SK-N-SH treated with all-trans-retinoic acid at 6 μM for 48 hours (cell line): ENCODE data around the gene PSMG4.

ENCODE experiments used
- ATAC-seq: fragments of 200-7000 bp; cut with Tn5 transposase; 3 replicates; pipeline ENCODE4 v1.9.1; 2020; ENCODE audit warnings: mild to moderate bottlenecking, moderate library complexity
- ARNTL ChIP-seq: fragments of 450-650 bp; formaldehyde crosslinking; IDR thresholded peaks from 2 replicates; pipeline ENCODE4 v1.5.0; 2020; ENCODE audit warnings: low read depth, mild to moderate bottlenecking, moderate library complexity, borderline replicate concordance
- ESRRG ChIP-seq: fragments of 250-450 bp; sonication (Bioruptor Pico); IDR thresholded peaks from 2 replicates; pipeline ENCODE4 v1.6.1; 2021; ENCODE audit warnings: mild to moderate bottlenecking
- GLIS3 ChIP-seq: fragments of 250-450 bp; sonication (Bioruptor Pico); IDR thresholded peaks from 2 replicates; pipeline ENCODE4 v1.5.0; 2020; ENCODE audit warnings: mild to moderate bottlenecking, moderate library complexity
- ISL1 ChIP-seq: fragments of 250-450 bp; sonication (Bioruptor Pico); IDR thresholded peaks from 2 replicates; pipeline ENCODE4 v2.1.2; 2022; ENCODE audit warnings: mild to moderate bottlenecking, moderate library complexity
- OSR1 ChIP-seq: fragments of 250-450 bp; sonication (Bioruptor Pico); IDR thresholded peaks from 2 replicates; pipeline ENCODE4 v1.8.0; 2022; ENCODE audit warnings: moderate library complexity, mild to moderate bottlenecking, inconsistent platforms
- PATZ1 ChIP-seq: fragments of 250-450 bp; sonication (Bioruptor Pico); IDR thresholded peaks from 2 replicates; pipeline ENCODE4 v1.8.0; 2020; ENCODE audit warnings: mild to moderate bottlenecking, moderate library complexity, borderline replicate concordance
- PPARA ChIP-seq: fragments of 250-450 bp; sonication (Bioruptor Pico); IDR thresholded peaks from 2 replicates; pipeline ENCODE4 v1.5.0; 2020; ENCODE audit warnings: mild to moderate bottlenecking, borderline replicate concordance
- SNAI2 ChIP-seq: fragments of 250-450 bp; sonication (Bioruptor Pico); IDR thresholded peaks from 2 replicates; pipeline ENCODE4 v1.5.0; 2020; ENCODE audit warnings: mild to moderate bottlenecking, moderate library complexity
- TCF4 ChIP-seq: fragments of 250-450 bp; sonication (Bioruptor Pico); IDR thresholded peaks from 2 replicates; pipeline ENCODE4 v1.8.0; 2021; ENCODE audit warnings: mild to moderate bottlenecking, moderate library complexity, borderline replicate concordance
- TOX ChIP-seq: fragments of 250-450 bp; sonication (Bioruptor Pico); IDR thresholded peaks from 2 replicates; pipeline ENCODE4 v1.8.0; 2021; ENCODE audit warnings: mild to moderate bottlenecking, moderate library complexity, borderline replicate concordance
- ZC3H10 ChIP-seq: fragments of 250-450 bp; sonication (Bioruptor Pico); IDR thresholded peaks from 2 replicates; pipeline ENCODE4 v1.5.1; 2021; ENCODE audit warnings: mild to moderate bottlenecking, moderate library complexity
- ZFP3 ChIP-seq: fragments of 250-450 bp; sonication (Bioruptor Pico); IDR thresholded peaks from 2 replicates; pipeline ENCODE4 v1.5.0; 2020; ENCODE audit warnings: mild to moderate bottlenecking, moderate library complexity
- ZNF565 ChIP-seq: fragments of 450-650 bp; formaldehyde crosslinking; conservative IDR thresholded peaks from 2 replicates; pipeline ENCODE4 v1.5.0; 2020; ENCODE audit warnings: low read depth, mild to moderate bottlenecking, moderate library complexity
- ZNF70 ChIP-seq: fragments of 450-650 bp; formaldehyde crosslinking; IDR thresholded peaks from 2 replicates; pipeline ENCODE4 v1.5.0; 2020; ENCODE audit warnings: mild to moderate bottlenecking, moderate library complexity
- TF ChIP-seq, protein P1 (sequence below): fragments of 250-450 bp; sonication (Bioruptor Pico); IDR thresholded peaks from 2 replicates; pipeline ENCODE4 v1.5.1; 2021; ENCODE audit warnings: mild to moderate bottlenecking, moderate library complexity
- TF ChIP-seq, protein P2 (sequence below): fragments of 250-450 bp; sonication (Bioruptor Pico); IDR thresholded peaks from 2 replicates; pipeline ENCODE4 v1.5.0; 2020; ENCODE audit warnings: mild to moderate bottlenecking, moderate library complexity

Gene PSMG4

GRCh38 chr6:3252861-3253596, 5.7 kb upstream of the PSMG4 start (continued):
- TF ChIP-seq PATZ1 (CRISPR knock-in tag) = no peak

- ATAC-seq = no peak
- TF ChIP-seq ZNF565 (no peak), OSR1 (CRISPR knock-in tag) (no peak), ZNF70 (CRISPR knock-in tag) (no peak), ESRRG (CRISPR knock-in tag) (no peak)
These were observed 5.2 kb upstream of the PSMG4 start for GRCh38 chr6:3253597-3253961.

DNA sequence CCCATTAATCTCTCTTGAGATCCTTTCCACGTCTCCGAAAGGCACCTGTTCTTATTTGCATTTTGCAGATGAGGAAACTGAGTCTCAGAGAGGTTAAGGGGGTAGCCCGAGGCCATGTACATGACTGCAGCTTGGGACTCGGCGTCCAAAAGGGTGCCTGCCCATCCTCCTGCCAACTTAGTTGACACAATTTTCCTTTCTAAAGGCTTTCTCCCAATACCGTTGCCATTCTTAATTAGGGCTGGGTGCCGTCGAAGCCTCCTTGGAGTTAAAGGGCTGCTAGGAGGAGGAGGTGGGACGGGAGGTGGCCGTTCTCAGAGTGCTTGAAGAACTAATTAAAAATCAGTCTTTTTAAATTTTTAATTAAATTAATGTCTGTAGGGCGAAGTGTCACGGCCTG, 546 bp upstream of the PSMG4 start:
- TF ChIP-seq OSR1 (CRISPR knock-in tag) = no peak
- no peak for TF ChIP-seq ZFP3 (CRISPR knock-in tag)
- TF ChIP-seq, protein P1, sequence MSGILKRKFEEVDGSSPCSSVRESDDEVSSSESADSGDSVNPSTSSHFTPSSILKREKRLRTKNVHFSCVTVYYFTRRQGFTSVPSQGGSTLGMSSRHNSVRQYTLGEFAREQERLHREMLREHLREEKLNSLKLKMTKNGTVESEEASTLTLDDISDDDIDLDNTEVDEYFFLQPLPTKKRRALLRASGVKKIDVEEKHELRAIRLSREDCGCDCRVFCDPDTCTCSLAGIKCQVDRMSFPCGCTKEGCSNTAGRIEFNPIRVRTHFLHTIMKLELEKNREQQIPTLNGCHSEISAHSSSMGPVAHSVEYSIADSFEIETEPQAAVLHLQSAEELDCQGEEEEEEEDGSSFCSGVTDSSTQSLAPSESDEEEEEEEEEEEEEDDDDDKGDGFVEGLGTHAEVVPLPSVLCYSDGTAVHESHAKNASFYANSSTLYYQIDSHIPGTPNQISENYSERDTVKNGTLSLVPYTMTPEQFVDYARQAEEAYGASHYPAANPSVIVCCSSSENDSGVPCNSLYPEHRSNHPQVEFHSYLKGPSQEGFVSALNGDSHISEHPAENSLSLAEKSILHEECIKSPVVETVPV = no peak
- TF ChIP-seq ISL1 (CRISPR knock-in tag) = no peak
- TF ChIP-seq TOX = no peak
- TF ChIP-seq TCF4 (CRISPR knock-in tag) = no peak
- no peak for TF ChIP-seq ZC3H10 (CRISPR knock-in tag)
- TF ChIP-seq ESRRG (CRISPR knock-in tag) = no peak
- no peak for TF ChIP-seq ARNTL (CRISPR knock-in tag)
- TF ChIP-seq, protein P2, sequence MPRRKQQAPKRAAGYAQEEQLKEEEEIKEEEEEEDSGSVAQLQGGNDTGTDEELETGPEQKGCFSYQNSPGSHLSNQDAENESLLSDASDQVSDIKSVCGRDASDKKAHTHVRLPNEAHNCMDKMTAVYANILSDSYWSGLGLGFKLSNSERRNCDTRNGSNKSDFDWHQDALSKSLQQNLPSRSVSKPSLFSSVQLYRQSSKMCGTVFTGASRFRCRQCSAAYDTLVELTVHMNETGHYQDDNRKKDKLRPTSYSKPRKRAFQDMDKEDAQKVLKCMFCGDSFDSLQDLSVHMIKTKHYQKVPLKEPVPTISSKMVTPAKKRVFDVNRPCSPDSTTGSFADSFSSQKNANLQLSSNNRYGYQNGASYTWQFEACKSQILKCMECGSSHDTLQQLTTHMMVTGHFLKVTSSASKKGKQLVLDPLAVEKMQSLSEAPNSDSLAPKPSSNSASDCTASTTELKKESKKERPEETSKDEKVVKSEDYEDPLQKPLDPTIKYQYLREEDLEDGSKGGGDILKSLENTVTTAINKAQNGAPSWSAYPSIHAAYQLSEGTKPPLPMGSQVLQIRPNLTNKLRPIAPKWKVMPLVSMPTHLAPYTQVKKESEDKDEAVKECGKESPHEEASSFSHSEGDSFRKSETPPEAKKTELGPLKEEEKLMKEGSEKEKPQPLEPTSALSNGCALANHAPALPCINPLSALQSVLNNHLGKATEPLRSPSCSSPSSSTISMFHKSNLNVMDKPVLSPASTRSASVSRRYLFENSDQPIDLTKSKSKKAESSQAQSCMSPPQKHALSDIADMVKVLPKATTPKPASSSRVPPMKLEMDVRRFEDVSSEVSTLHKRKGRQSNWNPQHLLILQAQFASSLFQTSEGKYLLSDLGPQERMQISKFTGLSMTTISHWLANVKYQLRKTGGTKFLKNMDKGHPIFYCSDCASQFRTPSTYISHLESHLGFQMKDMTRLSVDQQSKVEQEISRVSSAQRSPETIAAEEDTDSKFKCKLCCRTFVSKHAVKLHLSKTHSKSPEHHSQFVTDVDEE (CRISPR knock-in tag) = no peak

GRCh38 chr6:3259491-3259958, 778 bp downstream of the PSMG4 start:
- TF ChIP-seq PPARA (CRISPR knock-in tag) (no peak), GLIS3 (CRISPR knock-in tag) (no peak), ZNF70 (CRISPR knock-in tag) (no peak), ISL1 (CRISPR knock-in tag) (no peak), OSR1 (CRISPR knock-in tag) (no peak), PATZ1 (CRISPR knock-in tag) (no peak)
- TF ChIP-seq, all 23 proteins: peak for 0
- ATAC-seq = peak; percentile 68

More for the DNA sequence above, 546 bp upstream of the PSMG4 start:
- no peak for ATAC-seq

DNA sequence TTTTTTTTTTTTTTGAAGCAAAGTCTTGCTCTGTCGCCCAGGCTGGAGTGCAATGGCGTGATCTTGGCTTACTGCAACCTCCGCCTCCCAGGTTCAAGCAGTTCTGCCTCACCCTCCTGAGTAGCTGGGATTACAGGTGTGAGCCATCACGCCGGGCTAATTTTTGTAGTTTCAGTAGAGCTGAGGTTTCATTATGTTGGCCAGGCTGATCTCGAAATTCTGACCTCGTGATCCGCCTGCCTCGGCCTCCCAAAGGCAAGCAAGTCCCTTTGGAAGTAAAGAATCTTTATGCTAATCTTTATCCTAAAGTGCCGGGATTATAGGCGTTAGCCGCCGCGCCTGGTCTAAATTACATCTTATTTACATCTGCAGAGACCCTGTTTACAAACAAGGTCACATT, 1.5 kb downstream of the PSMG4 start:
- ATAC-seq = no peak
- TF ChIP-seq SNAI2 (CRISPR knock-in tag) = no peak
- no peak for TF ChIP-seq PATZ1 (CRISPR knock-in tag)
- no peak for TF ChIP-seq OSR1 (CRISPR knock-in tag)
